K562 (cell line): ENCODE results near the gene ARHGAP4. TPM values are rescaled to one million over a fixed set of nuclear protein-coding genes. Genes with fewer than 3 reads are reported as not detected.

ENCODE experiments used
- ATAC-seq: fragments of 200-7000 bp; cut with Tn5 transposase; 3 replicates; pipeline ENCODE4 v1.9.1; 2020; ENCODE audit warnings: moderate library complexity
- BruUV-seq: library from RNA; stranded (reverse); fragments of 400-500 nt; replicated peaks from 2 replicates; lab custom pipeline; 2021; lab: Mats Ljungman, UMichigan
- CTCF ChIA-PET: fragments of 300-600 bp; formaldehyde crosslinking; extraction: SDS; loops from one replicate; lab custom pipeline; 2021; ENCODE audit warnings: low intra/inter-chr PET ratio; lab: Yijun Ruan, JAX
- POLR2A ChIA-PET: fragments of 300-600, 350-650 bp; sonication (Branson Sonifier 250); formaldehyde crosslinking; extraction: SDS; loops from one replicate; lab custom pipeline; 2021; ENCODE audit warnings: antibody characterized with exemption, inconsistent platforms; lab: Yijun Ruan, JAX
- DNase-seq, 4 experiments: peaks; one replicate each; pipeline versions ENCODE4 v3.0.0 to v3.0.0-alpha.2; 2011 to 2018; ENCODE audit warnings: low spot score in 3 of 4, mixed read lengths in 3 of 4; ENCODE audit errors: extremely low read depth in 1 of 4
- FAIRE-seq: peaks from 2 replicates; lab custom pipeline; 2011; peaks lifted over from hg19 to GRCh38; lab: Jason Lieb, UNC
- H2AFZ ChIP-seq: 2 replicates; pipeline ENCODE4 v1.6.0; 2011; ENCODE audit warnings: low read depth, low read length, control low read depth, inconsistent platforms
- H3K27ac ChIP-seq: fragments of 200-600 bp; 3 replicates; pipeline ENCODE4 v1.8.0; 2011; ENCODE audit warnings: low read depth, mild to moderate bottlenecking, control low read depth, inconsistent platforms, low read length, moderate library complexity, mixed read lengths; ENCODE audit errors: extremely low read depth
- H3K27me3 ChIP-seq, 2 experiments: fragments of 300-600 bp in 1 of 2; 2 replicates in 1 of 2; 3 replicates in 1 of 2; pipeline versions ENCODE4 v1.6.0 to v1.8.0; 2011; ENCODE audit warnings: inconsistent platforms in 2 of 2, low read length in 2 of 2, mild to moderate bottlenecking in 1 of 2, mixed read lengths in 1 of 2, moderate library complexity in 1 of 2; ENCODE audit not compliant: control insufficient read depth in 2 of 2, insufficient read depth in 2 of 2
- H3K36me3 ChIP-seq: fragments of 300-600 bp; 3 replicates; pipeline ENCODE4 v1.8.0; 2011; ENCODE audit warnings: mild to moderate bottlenecking, low read length, inconsistent platforms; ENCODE audit not compliant: control insufficient read depth, insufficient read depth
- H3K4me1 ChIP-seq, 2 experiments: fragments of 200-600 bp in 1 of 2; replicated peaks in 1 of 2; 2 replicates in 1 of 2; 3 replicates in 1 of 2; pipeline versions ENCODE4 v1.5.1 to v1.8.0; 2011; ENCODE audit warnings: inconsistent platforms in 2 of 2, low read length in 2 of 2, mild to moderate bottlenecking in 1 of 2, mixed read lengths in 1 of 2, moderate library complexity in 1 of 2; ENCODE audit not compliant: control insufficient read depth in 2 of 2, insufficient read depth in 2 of 2
- H3K4me2 ChIP-seq: 2 replicates; pipeline ENCODE4 v1.6.1; 2011; ENCODE audit warnings: low read length, control low read depth, inconsistent platforms, mixed read lengths; ENCODE audit not compliant: insufficient read depth
- H3K4me3 ChIP-seq: fragments of 200-600 bp; sonication (generic), shearing (Covaris generic); 2 replicates; pipeline ENCODE4 v1.5.1; 2016; ENCODE audit warnings: control low read depth, inconsistent platforms
- H3K79me2 ChIP-seq: fragments of 200-600 bp; 3 replicates; pipeline ENCODE4 v1.8.0; 2011; ENCODE audit warnings: low read length, inconsistent platforms; ENCODE audit not compliant: control insufficient read depth, insufficient read depth
- H3K9ac ChIP-seq, 2 experiments: 2 replicates each; pipeline versions ENCODE4 v1.6.0 to v1.6.1; 2011; ENCODE audit warnings: low read depth in 2 of 2, low read length in 2 of 2, control low read depth in 1 of 2, inconsistent platforms in 1 of 2, mild to moderate bottlenecking in 1 of 2, mixed read lengths in 1 of 2; ENCODE audit not compliant: insufficient read depth in 1 of 2
- H3K9me1 ChIP-seq: one replicate; pipeline ENCODE4 v1.6.0; 2011; ENCODE audit warnings: inconsistent platforms, mild to moderate bottlenecking, low read length, moderate library complexity; ENCODE audit not compliant: control insufficient read depth, insufficient read depth
- H3K9me3 ChIP-seq: replicated peaks from 2 replicates; pipeline ENCODE4 v1.5.1; 2011; ENCODE audit warnings: low read depth, low read length, inconsistent platforms; ENCODE audit not compliant: control insufficient read depth, insufficient read depth
- H4K20me1 ChIP-seq: replicated peaks from 2 replicates; pipeline ENCODE4 v1.6.1; 2011; ENCODE audit warnings: low read length, inconsistent platforms, mixed read lengths; ENCODE audit not compliant: control insufficient read depth, insufficient read depth
- BCLAF1 ChIP-seq, 2 experiments: fragments of 450-650 bp in 1 of 2; IDR thresholded peaks; 2 replicates each; pipeline ENCODE4 v1.6.1; 2011 to 2017; ENCODE audit warnings: low read depth in 2 of 2, antibody characterized with exemption in 1 of 2, borderline replicate concordance in 1 of 2, low read length in 1 of 2, mild to moderate bottlenecking in 1 of 2, mixed read lengths in 1 of 2; ENCODE audit not compliant: control insufficient read depth in 1 of 2
- E2F4 ChIP-seq: sonication (generic); formaldehyde crosslinking; IDR thresholded peaks from 2 replicates; pipeline ENCODE4 v1.8.0; 2022; ENCODE audit warnings: mild to moderate bottlenecking, low read depth, missing genetic modification reagents
- GABPB1 ChIP-seq: sonication (generic); formaldehyde crosslinking; IDR thresholded peaks from 2 replicates; pipeline ENCODE4 v1.8.0; 2022; ENCODE audit warnings: mild to moderate bottlenecking, missing genetic modification reagents
- GTF2B ChIP-seq: IDR thresholded peaks from 2 replicates; pipeline ENCODE4 v1.6.1; 2011; ENCODE audit not compliant: insufficient read length; ENCODE audit errors: extremely low read depth
- HMBOX1 ChIP-seq: sonication (generic); IDR thresholded peaks from 2 replicates; pipeline ENCODE4 v1.6.1; 2016
- PHF8 ChIP-seq: fragments of 200-600 bp; sonication (generic); IDR thresholded peaks from 2 replicates; pipeline ENCODE4 v1.6.1; 2012; ENCODE audit warnings: mixed run types, mild to moderate bottlenecking, inconsistent platforms, low read length, moderate library complexity, borderline replicate concordance
- SNAPC5 ChIP-seq: fragments of 250-450 bp; sonication (Bioruptor Pico); IDR thresholded peaks from 2 replicates; pipeline ENCODE4 v1.8.0; 2021; ENCODE audit warnings: moderate library complexity, mild to moderate bottlenecking, inconsistent platforms
- THRAP3 ChIP-seq: fragments of 450-650 bp; IDR thresholded peaks from 2 replicates; pipeline ENCODE4 v1.6.1; 2016; ENCODE audit warnings: mild to moderate bottlenecking, inconsistent platforms, borderline replicate concordance
- XRCC5 ChIP-seq: fragments of 200-400 bp; formaldehyde crosslinking; IDR thresholded peaks from 2 replicates; pipeline ENCODE4 v1.6.1; 2017; ENCODE audit warnings: low read depth, mild to moderate bottlenecking, low read length
- ZBTB2 ChIP-seq: fragments of 450-650 bp; IDR thresholded peaks from 2 replicates; pipeline ENCODE4 v1.6.1; 2016; ENCODE audit warnings: antibody characterized with exemption
- ZKSCAN8 ChIP-seq: fragments of 200-800 bp; sonication (Bioruptor generic); IDR thresholded peaks from 2 replicates; pipeline ENCODE4 v1.6.1; 2016; ENCODE audit warnings: missing genetic modification characterization, missing compliant biosample characterization
- WGBS: fragments of 100-300 bp; shearing (Covaris generic); methylation state at CpG from one replicate; pipeline ENCODE4 v1.1.6; 2016; ENCODE audit warnings: low coverage, mixed read lengths; ENCODE audit not compliant: insufficient coverage; ENCODE audit errors: missing lambda C conversion rate; 5-methylcytosine and 5-hydroxymethylcytosine counted together
- in situ Hi-C: fragments of 300-500 bp; cut with MboI; formaldehyde crosslinking; loops from 4 replicates; pipeline ENCODE4 v1.15.0; 2018; ENCODE audit warnings: inconsistent platforms, mixed read lengths
- intact Hi-C: fragments of 100-400 bp; cut with micrococcal nuclease; formaldehyde crosslinking; loops from 2 replicates; pipeline ENCODE4 v1.14.2; 2022
- polyA plus RNA-seq, 8 experiments: library from polyadenylated mRNA; depleted of rRNA in 4 of 8; stranded (reverse) in 5 of 8; unstranded in 3 of 8; fragments of >200 nt; fragmentation: Nextera tagmentation in 2 of 8; fragmentation: Illumina TruSeq in 1 of 8; extraction: Ambion mirVana in 2 of 8; extraction: Trizol in 1 of 8; gene quantifications; 2 replicates each; pipeline versions ENCODE4 v1.2.1 to v1.2.3, GENCODE V29; 2011 to 2014; ENCODE audit warnings: inconsistent platforms in 1 of 8, missing spikeins in 1 of 8
- total RNA-seq, 7 experiments: library from RNA; depleted of rRNA in 6 of 7; stranded (reverse); fragments of >200 nt in 6 of 7; fragmentation: Illumina TruSeq in 2 of 7; extraction: Trizol in 2 of 7; gene quantifications; 2 replicates each; pipeline versions ENCODE4 v1.2.1 to v1.2.3, GENCODE V29; 2011 to 2021; ENCODE audit warnings: low replicate concordance in 1 of 7

ARHGAP4 gene
- total and polyA plus RNA-seq, 9 of the 15 experiments (the other 6 are each of a cell fraction or from before 2014, with no cell fraction given): 0.30 to 81.8 (median 13.5) TPM

GRCh38 chrX:153925387-153925738 lies 701 bp downstream of the ARHGAP4 start:
- CTCF ChIA-PET: interaction anchor here (1.3 kb wide), 1 partner anchor 22 kb away, joined by 3 read pairs; no protein-coding TSS in a partner anchor
- DNase-seq (no peak), FAIRE-seq (peak; percentile 60), ATAC-seq (no peak)
- Histone ChIP-seq H3K36me3 (peaks cover 24% of the 10 kb centered on the region), H3K79me2 (peaks cover 47% of the 10 kb centered on the region), H3K4me1 (peaks cover 27 to 65% of the 10 kb centered on the region in 2 experiments; a peak in 4 of 5 replicates), H3K4me3 (peak overlapping the region; percentile 58), H3K9me3 (no peaks in the 10 kb centered on the region), H3K9me1 (no peaks in the 10 kb centered on the region), H3K4me2 (peak overlapping the region; percentile 97), H3K9ac (peak overlapping the region; percentile 93 to 96), H2AFZ (peak overlapping the region; percentile 74), H3K27ac (peak overlapping the region; percentile 98), H3K27me3 (no peaks in the 10 kb centered on the region), H4K20me1 (no peaks in the 10 kb centered on the region)
- POLR2A ChIA-PET: interaction anchor here (0.7 to 2.3 kb wide), 17 partner anchors 8 to 131 kb away, joined by 3 to 9 read pairs (median 4); partner anchors contain the start of genes IDH3G, NAA10, RENBP and SSR4
- 34% methylated on average over 4 of the region's 4 CpGs for WGBS
- intact Hi-C loops: loop anchor here (5.0 kb wide), 1 partner anchor 158 kb away; no protein-coding TSS in a partner anchor
- in situ Hi-C loops: no loop called here
- TSS peak; percentile 40 for BruUV-seq
- no peak for TF ChIP-seq ZBTB2
- TF ChIP-seq HMBOX1: no peak
- peak; percentile 13; the same call in 1 of the 2 replicates for TF ChIP-seq ZKSCAN8 (CRISPR knock-in tag)
- TF ChIP-seq BCLAF1 (IDR thresholded peaks at IDR 0.05; ENCODE audit: borderline replicate concordance in 1 of 2, control insufficient read depth in 1 of 2, low read depth in 2 of 2, low read length in 1 of 2): no peak
- TF ChIP-seq THRAP3: no peak
- peak; percentile 28; the same call in 1 of the 2 replicates for TF ChIP-seq GABPB1 (CRISPR knock-in tag)
- TF ChIP-seq GTF2B: peak; percentile 98
- TF ChIP-seq E2F4 (CRISPR knock-in tag): no peak
- no peak for TF ChIP-seq XRCC5
- peak; percentile 64; the same call in 1 of the 2 replicates for TF ChIP-seq SNAPC5
- no peak for TF ChIP-seq PHF8
